ENCODE measurements around the gene CARD11.

DNA sequence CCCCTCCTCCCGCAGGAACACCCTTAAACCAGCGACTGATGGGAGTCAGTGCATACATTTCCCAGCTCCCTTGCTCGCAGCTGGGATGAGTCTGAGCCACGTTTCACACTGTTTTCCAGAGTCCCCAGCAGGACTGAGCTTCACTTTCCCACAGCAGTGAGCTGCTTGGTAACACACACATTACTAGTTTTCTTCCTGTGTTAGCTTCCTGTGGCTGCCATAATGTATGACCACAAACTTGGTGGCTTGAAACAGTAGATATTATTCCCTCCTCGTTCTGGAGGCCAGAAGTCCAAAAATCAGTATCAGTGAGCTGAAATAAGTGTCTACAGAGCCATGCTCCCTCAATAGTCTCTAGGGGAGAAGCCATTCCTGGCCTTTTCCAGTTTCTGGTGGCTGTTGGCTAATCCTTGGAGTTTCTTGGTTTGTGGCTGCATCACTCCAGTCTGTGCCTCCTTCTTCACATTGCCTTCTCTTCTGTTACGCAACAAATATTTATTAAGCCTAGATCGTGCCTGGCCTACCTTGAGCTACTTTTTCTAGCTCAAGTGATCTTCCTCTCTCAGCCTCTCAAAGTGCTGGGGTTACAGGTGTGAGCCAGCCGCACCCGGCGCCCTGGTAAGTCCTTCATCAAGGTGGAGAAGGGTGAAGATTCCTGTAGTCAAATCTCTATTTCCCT is 26.2 kb upstream of the CARD11 start:
- TF ChIP-seq, protein P1, sequence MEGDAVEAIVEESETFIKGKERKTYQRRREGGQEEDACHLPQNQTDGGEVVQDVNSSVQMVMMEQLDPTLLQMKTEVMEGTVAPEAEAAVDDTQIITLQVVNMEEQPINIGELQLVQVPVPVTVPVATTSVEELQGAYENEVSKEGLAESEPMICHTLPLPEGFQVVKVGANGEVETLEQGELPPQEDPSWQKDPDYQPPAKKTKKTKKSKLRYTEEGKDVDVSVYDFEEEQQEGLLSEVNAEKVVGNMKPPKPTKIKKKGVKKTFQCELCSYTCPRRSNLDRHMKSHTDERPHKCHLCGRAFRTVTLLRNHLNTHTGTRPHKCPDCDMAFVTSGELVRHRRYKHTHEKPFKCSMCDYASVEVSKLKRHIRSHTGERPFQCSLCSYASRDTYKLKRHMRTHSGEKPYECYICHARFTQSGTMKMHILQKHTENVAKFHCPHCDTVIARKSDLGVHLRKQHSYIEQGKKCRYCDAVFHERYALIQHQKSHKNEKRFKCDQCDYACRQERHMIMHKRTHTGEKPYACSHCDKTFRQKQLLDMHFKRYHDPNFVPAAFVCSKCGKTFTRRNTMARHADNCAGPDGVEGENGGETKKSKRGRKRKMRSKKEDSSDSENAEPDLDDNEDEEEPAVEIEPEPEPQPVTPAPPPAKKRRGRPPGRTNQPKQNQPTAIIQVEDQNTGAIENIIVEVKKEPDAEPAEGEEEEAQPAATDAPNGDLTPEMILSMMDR (IDR thresholded peaks at IDR 0.05) = no peak
- TF ChIP-seq POLR2AphosphoS5 (IDR thresholded peaks at IDR 0.05) = no peak
- no peak for TF ChIP-seq POLR2A (IDR thresholded peaks at IDR 0.05)
